ENCODE results near the gene CYP4F22.

DNA sequence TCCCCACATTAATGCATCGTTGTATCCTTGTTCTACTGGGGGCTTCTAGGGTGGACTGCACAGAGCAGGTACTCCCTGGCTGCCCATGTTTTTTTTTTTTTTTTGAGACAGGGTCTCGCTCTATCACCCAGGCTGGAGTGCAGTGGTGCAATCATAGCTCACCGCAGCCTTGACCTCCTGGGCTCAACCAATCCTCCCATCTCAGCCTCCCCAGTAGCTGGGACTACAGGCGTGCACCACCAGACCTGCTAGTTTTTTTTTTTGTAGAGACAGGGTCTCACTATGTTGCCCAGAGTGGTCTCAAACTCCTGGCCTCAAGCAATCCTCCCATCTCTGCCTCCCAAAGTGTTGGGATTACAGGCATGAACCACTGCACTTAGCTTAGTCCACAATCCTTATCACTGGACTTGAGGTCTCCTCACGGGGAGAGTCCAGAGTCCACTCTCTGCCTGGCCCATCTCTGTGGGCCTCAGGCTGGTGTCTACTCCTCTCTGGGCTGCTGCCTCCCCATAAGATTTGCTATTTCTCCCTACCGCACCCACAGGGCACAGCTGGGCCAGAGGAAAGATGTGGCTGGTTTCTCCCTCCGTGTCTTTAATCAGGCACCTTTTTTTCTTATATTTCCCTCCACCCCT lies 56.3 kb downstream of the CYP4F22 start:
- no peak for TF ChIP-seq GATA2 (IDR thresholded peaks at IDR 0.05; ENCODE audit: low read depth, low read length)
- TF ChIP-seq GATA3 (IDR thresholded peaks at IDR 0.05; ENCODE audit: low read depth, low read length): no peak
